Neural cell (in vitro differentiated cells): Measurements from ENCODE around the gene SKP1.

Source experiments
- EP300 ChIP-seq: fragments of 450-650 bp; conservative IDR thresholded peaks from 2 replicates; pipeline ENCODE4 v1.6.1; 2014; ENCODE audit warnings: antibody characterized with exemption, mild to moderate bottlenecking, moderate library complexity; ENCODE audit not compliant: poor library complexity, severe bottlenecking
- TAF1 ChIP-seq: IDR thresholded peaks from 2 replicates; pipeline ENCODE4 v1.6.1; 2012; ENCODE audit warnings: low read depth

DNA sequence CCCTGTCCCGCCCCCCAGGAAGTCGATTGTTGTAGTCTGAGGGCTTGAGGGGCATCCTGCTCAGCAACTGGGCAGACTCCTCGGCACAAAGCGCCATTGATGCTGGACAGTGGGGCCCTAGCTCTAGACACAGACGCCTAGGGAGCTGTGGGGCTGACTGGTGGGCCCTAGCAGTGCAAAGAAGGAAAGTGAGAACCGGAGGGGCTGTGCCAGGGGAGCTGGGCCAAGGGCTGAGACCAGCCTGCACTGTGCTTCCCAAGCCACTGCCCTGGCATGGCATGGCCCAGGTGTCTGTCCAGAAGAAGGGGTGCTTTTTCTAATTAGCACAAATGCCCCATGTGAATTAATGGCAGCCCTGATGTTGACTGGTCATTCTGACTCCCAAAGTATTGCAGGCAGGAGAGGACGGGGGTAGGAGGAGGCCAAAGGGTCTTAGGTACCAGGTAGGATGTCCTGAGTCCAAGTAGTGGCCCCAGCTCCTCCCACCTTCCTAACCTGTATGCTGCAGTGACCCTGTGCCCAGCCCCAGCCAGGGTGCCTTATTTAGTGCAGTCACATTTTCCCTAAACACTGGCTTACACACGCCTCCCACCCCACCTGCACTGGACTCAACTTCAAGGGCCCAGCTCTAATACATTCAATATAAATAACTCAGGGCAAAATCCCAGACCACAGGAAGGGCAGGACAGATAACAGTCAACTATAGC lies 46.4 kb downstream of the SKP1 start:
- no peak for TF ChIP-seq TAF1
- no peak for TF ChIP-seq EP300
